B cell (primary cell): ENCODE data around the gene ACSBG1.
"Not testable (repeated sequence)": the region's sequence is repeated elsewhere in the genome, so short reads cannot be mapped to it uniquely, and the experiment has no call there.

Experiments
- CTCF ChIP-seq: fragments of 200-600 bp; IDR thresholded peaks from one replicate; pipeline ENCODE4 v1.8.0; 2022; ENCODE audit warnings: antibody characterized with exemption, mild to moderate bottlenecking
- EZH2 ChIP-seq: IDR thresholded peaks from 2 replicates; pipeline ENCODE4 v1.6.1; 2012; ENCODE audit warnings: borderline replicate concordance, low read depth, mild to moderate bottlenecking, moderate library complexity, low read length; ENCODE audit not compliant: insufficient read depth, poor library complexity, severe bottlenecking

- not testable (repeated sequence) for TF ChIP-seq CTCF, EZH2
Measured at GRCh38 chr15:78245976-78246620, 11.7 kb upstream of the ACSBG1 start.
